ENCODE data around the gene SLC16A10. TPM values are rescaled to one million over a fixed set of nuclear protein-coding genes. Genes with fewer than 3 reads are reported as not detected.
"Not testable (repeated sequence)": the region's sequence is repeated elsewhere in the genome, so short reads cannot be mapped to it uniquely, and the experiment has no call there.

Gene SLC16A10
- total RNA-seq, 1 experiment from 2014 or later, result 2.3 TPM

DNA sequence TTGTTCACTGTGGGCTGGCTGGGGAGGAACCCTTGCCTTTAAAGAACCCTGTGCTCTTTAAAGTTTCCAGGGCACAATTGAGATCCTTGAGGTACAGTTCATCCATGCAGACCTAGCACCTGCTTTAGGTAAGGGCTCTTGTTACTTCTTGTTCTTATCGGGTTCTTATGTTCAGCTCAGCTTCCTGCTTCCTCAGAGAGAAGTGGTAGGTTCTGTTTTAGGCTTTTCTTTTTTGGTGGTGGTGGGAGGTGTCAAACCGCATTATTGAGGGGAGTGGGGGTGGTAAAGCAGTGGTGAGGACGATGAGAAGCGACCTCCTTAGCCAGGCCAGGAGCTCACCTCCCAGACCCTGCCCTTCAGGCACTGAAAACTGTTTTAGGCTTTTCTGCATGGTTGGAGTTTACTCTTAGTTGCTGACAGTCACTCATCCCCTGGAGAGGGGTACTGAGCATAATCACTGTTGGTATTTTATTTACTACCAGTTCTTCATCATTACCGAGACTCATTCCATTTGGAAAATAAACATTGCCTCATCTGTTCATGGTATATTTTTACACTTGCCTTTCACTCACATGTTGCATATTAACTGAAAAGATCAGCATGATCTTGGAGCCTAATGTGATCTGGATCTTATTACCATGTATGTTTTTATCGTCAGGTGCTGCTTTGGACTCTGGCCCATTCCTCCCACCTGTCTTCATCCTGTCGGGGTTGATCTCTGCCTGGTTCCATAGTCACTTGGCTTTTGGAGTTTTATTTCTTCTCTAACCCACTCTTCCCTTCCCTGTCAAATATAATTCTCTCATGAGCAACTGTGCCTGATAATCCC, 35.4 kb downstream of the SLC16A10 start:
- no peak for DNase-seq (ENCODE audit: extremely low read depth, low read depth)

DNA sequence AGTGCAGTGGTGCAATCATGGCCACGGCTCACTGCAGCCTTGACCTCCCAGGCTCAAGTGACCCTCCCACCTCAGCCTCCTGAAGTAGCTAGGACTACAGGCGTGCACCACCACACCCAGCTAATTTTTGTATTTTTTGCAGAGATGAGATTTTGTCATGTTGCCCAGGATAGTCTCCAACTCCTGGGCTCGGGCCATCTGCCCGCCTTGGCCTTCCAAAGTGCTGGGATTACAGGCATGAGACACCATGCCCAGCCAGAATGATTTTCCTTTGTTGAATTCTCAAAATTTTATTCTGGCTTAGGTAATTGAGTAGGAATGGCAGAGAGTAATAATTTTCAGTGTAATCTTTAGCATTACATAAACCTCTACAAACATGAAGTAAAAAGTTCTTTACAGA, 37.1 kb downstream of the SLC16A10 start:
- no peak for DNase-seq (ENCODE audit: extremely low read depth, low read depth)

DNA sequence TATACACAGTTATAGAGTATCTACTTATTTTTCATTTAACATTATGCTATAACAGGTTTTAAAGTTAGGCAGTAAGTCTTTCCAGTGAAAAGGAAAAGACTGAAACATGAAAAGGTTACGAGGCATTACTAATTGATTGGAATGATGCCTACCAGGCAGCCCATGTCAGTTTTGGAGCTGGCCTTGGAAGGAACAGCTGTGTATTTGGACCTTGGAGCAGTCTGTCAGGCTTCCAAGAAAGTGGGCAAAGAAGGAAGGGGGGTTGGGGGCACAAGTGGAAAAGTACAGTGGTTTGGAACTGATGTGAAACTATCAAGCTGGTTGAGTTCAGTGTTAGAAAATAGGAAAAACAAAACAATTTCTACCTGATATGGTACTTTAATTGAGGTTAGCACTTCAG, 41.7 kb downstream of the SLC16A10 start:
- DNase-seq (ENCODE audit: extremely low read depth, low read depth), result no peak

DNA sequence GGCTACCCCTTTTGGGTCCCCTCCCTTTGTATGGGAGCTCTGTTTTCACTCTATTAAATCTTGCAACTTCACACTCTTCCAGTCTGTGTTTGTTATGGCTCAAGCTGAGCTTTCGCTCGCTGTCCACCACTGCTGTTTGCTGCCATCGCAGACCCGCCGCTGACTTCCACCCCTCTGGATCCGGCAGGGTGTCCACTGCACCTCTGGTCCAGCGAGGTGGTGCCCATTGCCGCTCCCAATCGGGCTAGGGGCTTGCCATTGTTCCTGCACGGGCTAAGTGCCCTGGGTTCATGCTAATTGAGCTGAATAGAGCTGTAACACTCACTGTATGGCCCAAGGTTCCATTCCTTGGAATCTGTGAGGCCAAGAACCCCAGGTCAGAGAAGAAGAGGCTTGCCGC, 43.7 kb downstream of the SLC16A10 start:
- DNase-seq (ENCODE audit: extremely low read depth, low read depth), result not testable (repeated sequence)

DNA sequence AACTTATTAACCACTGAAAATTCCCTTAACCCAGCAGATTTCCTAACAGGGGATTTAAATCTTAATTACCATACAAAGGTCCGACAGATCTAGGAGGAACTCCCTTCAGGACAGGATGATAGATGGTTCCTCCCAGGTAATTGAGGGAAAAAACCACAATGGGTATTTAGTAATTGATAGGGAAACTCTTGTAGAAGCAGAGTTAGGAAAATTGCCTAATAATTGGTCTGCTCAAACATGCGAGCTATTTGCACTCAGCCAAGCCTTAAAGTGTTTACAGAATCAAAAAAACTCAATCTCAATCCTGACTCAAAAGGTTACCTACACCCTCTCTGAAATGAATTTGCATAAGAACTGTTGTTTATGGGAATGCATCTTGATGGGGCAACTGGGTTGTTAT, 45.4 kb downstream of the SLC16A10 start:
- DNase-seq (ENCODE audit: extremely low read depth, low read depth), result not testable (repeated sequence)

DNA sequence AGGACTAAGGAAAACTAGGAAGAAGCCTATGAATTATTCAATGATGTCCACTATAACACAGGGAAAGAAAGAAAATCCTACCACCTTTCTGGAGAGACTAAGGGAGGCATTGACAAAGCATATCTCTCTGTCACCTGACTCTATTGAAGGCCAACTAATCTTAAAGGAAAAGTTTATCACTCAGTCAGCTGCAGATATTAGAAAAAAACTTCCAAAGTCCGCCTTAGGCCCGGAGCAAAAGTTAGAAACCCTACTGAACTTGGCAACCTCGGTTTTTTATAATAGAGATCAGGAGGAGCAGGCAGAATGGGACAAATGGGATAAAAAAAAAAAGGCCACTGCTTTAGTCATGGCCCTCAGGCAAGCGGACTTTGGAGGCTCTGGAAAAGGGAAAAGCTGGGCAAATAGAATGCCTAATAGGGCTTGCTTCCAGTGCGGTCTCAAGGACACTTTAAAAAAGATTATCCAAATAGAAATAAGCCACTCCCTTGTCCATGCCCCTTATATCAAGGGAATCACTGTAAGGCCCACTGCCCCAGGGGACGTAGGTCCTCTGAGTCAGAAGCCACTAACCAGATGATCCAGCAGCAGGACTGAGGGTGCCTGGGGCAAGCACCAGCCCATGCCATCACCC, 47.0 kb downstream of the SLC16A10 start:
- DNase-seq (ENCODE audit: extremely low read depth, low read depth), result not testable (repeated sequence)

DNA sequence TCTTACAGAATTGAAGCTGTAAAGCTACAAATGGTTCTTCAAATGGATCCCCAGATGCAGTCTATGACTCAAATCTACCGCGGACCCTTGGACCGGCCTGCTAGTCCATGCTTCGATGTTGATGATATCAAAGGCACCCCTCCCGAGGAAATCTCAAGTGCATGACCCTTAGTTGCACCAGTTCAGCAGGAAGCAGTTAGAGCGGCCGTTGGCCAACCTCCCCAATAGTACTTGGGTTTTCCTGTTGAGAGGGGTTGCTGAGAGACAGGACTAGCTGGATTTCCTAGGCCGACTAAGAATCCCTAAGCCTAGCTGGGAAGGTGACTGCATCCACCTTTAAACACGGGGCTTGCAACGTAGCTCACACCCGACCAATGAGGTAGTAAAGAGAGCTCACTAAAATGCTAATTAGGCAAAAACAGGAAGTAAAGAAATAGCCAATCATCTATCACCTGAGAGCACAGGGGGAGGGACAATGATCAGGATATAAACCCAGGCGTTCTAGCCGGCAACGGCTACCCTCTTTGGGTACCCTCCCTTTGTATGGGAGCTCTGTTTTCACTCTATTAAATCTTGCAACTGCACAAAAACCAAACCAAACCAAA, 50.3 kb downstream of the SLC16A10 start:
- not testable (repeated sequence) for DNase-seq (ENCODE audit: extremely low read depth, low read depth)

DNA sequence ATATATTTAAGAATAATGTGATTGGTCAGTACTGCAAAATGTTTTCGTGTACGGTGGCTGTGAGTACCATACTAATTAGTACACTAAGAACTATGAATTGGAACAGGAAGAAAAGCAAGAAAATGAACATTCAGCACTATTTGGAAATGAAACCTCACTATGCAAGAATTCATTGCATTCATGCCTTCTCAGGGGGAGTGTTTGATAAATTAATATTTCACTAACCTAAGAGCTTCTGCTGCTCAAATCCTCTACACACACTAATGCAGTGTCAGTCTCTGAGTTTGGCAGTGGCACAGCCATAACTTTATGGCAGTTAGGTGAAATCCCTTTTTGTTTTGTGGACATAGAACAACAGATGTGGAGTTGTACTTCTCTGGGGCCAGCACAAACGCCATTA, 60.1 kb downstream of the SLC16A10 start:
- DNase-seq (ENCODE audit: extremely low read depth, low read depth), result no peak

DNA sequence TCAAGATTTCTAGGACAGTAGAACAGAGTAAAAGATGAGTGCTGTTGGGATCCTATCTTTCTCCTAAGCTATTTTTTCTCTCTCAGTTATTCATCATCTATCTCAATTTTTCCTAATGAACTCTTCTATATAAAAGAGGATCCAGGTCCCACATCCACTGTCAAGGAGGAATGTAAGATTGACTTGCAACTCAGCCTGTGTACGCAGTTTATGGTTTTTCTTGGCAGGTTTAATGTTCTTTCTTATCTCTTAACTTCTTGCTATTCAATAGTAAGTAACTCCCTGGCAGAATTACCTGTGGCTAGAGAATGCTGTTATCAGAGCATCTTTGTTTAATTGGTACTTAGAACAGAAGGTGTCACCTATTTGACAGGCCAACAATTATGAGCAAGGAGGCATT, 60.8 kb downstream of the SLC16A10 start:
- no peak for DNase-seq (ENCODE audit: extremely low read depth, low read depth)

DNA sequence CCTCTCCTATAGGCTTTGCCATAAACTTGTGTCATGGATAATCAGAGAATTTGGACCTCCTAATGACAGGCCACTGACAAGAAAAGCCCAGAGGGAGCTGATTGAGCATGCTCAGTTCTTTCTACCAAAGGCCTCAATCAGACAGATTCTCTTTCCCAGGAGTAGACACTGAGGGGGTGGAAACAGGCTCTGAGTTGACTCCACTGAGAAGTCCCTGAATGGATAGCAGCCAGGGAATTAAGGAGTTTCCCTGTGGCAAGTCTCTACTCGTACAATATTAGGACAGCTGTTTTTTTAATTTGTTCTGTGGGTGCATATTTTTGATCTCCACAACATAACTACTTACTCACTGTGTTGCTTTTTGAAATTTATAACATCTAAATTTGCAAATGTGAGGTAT, 63.3 kb downstream of the SLC16A10 start:
- DNase-seq (ENCODE audit: extremely low read depth, low read depth), result no peak

DNA sequence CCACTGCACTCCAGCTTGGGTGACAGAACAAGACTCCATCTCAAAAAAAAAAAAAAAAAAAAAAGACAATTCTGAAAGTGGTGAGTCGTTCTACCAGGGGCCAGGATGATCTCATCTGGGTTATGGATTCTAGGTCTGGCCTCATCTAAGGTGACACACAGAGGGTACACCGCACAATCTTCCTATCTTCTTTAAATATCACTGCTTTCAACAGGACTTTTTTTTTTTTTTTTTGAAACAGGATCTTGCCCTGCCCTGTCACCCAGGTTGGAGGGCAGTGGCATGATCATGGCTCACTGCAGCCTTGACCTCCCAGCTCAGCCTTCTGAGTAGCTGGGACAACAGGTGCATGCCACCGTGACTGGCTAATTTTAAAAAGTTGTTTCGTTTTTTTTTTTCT, 67.7 kb downstream of the SLC16A10 start:
- DNase-seq (ENCODE audit: extremely low read depth, low read depth), result no peak

DNA sequence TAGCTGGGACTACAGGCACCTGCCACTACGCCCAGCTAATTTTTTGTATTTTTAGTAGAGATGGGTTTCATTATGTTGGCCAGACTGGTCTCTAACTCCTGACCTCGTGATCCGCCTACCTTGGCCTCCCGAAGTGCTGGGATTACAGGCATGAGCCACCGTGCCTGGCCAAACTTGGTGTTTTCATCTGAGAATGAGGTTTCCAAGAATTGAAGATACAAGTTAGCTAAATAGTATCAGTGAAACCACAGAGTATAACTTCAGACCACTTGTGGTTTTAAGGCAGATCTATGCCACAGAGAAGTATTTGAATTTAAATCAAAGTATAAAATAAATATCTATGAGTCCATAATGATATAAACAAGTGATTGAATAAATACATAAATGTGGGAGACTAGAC, 70.1 kb downstream of the SLC16A10 start:
- DNase-seq (ENCODE audit: extremely low read depth, low read depth), result no peak

DNA sequence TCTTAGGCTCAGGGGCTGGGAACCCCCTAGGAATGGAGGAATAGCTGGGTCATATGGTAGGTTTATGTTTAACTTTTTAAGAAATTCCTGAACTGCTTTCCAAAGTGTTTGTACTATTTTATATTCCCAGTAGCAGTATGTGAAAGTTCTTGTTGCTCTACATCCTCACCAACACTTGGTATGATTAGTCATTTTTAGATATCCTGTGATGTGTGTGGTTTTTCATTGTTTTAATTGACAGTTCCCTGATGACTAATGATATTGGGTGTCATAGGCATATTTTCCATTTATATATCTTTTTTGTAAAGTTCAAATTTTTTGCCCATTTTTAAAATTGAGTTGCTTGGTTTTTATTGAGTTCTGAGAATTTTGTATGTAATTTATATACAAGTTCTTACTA, 72.3 kb downstream of the SLC16A10 start:
- DNase-seq (ENCODE audit: extremely low read depth, low read depth), result no peak

DNA sequence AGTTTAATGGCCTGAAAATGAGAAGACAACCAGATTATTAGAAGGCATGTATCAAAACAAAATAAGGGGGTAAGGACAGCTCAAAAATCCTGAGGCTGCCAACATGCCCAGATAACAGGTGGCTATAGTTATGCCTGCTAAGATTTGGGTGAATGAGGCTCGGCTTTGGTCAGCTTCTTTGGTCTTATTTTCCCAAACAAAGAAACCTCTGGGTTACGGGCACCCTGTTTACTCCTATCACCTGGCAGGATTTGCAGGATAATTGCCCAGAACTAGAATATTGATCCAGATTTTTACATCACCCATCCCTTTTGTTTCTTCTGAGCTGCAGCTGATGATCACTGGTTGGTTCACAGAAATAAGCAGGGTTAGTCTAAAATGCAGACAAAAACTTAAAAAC, 74.3 kb downstream of the SLC16A10 start:
- no peak for DNase-seq (ENCODE audit: extremely low read depth, low read depth)

DNA sequence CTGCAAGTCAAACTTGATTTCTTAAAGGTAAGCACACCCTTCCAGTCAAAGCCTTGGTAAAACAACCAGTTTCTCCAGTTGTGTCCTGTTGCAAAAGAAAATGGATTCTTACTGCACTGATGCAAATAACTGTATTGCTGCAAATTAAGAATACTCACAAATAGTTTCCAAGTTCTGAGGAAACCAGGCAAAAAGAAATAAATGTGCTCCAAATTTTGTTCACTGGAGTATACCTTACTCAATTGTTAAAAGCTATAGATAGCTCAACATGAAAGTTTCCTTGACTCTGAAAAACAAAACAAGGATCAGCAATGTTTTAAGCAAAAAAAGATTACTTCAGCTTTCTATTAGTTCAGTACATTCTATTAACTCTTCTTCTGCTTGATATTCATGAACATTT, 75.2 kb downstream of the SLC16A10 start:
- DNase-seq (ENCODE audit: extremely low read depth, low read depth), result no peak

DNA sequence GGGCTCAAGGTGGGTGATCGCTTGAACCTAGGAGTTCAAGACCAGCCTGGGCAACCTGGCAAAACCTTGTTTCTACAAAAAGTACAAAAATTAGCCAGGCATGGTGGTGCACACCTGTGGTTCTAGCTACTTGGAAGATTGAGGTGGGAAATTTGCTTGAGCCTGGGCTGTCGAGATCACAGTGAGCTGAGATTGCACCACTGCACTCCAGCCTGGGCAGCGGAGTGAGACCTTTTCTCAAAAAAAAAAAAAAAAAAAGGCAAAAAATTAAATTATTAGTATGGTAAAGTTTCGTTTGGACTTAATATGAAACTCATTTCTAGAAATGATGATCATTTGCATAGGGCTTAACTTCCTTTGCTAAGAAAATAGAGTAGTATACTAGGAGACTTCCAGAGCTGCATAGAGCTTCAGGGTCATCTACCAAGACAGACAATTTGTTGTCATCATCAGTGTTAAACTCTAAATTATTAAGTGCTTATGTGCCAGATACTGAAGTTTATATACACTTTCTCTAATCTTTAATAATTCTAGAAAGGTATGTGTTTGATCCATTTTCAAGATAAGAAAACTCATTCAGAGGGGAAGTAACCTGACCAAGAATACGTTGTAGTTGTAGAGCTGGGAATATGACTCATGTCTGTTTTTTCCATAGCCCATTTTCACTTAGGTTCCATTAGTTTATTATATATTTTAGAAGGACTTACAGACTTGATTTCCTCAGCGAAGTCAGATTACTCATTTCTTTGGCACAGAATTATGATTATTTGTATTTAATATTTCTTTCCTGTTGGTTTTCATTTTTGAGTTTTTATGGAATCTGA, 84.5 kb downstream of the SLC16A10 start:
- no peak for DNase-seq (ENCODE audit: extremely low read depth, low read depth)

DNA sequence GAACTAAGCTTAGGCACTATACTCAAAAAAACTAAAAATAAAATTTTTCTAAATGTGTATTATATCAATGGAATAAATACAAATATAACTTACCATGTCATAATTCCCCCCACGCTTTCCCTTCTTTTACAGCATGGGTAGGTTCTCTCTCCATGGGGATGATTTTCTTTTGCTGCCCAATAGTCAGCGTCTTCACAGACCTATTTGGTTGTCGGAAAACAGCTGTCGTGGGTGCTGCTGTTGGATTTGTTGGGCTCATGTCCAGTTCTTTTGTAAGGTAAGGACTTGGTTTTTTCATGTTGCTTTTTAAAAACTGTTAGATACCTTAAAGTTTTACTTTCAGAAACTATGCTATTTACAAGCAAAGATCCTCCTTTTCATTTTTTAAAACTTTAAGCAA, 85.3 kb downstream of the SLC16A10 start:
- no peak for DNase-seq (ENCODE audit: extremely low read depth, low read depth)

DNA sequence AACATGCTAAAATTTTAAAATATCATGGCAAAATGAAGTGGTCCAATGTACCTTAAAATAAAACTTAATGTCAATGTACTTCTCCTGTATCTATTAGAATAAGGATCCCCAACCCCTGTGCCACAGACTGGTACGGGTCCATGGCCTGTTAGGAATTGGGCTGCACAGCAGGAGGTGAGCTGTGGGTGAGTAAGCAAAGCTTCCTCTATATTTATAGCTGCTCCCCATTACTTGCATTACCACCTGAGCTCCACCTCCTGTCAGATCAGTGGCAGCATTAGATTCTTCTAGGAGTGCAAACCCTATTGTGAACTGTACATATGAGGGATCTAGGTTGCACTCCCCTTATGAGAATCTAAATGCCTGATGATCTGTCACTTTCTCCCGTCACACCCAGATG, 86.0 kb downstream of the SLC16A10 start:
- DNase-seq (ENCODE audit: extremely low read depth, low read depth), result no peak

DNA sequence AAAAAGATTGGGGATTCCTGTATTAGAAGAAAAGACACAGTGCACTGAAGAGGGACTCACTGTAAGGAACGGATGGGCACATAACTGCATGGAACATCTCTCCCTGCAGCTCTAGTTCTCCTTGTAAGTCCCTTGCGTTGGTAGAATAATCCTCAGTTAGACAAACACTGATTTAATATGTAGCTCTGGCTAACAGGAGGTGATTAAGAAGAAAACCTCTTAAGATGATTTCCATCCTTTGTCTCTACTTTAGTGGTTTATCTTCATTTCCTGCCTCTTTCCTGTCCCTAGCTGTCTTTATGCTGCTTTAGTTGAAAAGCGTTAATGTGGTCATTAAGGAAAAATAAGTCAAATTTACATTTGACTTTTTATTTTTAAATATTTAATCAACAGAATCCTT, 86.6 kb downstream of the SLC16A10 start:
- DNase-seq (ENCODE audit: extremely low read depth, low read depth), result no peak

DNA sequence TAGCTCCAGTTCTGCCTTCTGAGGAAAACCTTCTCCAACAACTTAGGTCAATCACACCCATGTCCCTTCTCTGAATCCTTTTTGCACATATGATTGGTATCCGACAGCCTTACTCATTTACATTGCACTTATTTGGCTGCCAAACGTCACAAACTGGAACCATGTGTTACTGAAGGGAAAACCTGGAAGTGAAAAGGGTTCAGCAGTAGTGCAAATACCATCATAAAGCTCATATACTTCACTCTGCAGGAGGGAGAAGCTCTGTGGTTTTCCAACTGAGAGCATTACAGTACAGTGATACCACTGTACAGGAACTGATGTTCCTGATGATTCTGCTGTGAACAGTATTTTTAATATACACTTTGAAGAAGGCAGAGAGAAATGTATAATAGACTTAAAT, 87.8 kb downstream of the SLC16A10 start:
- DNase-seq (ENCODE audit: extremely low read depth, low read depth), result no peak
